HG03159 (cell line): ENCODE results near the gene TFF1.
"Not testable (repeated sequence)": the region's sequence is repeated elsewhere in the genome, so short reads cannot be mapped to it uniquely, and the experiment has no call there.

Source experiments
- ATAC-seq: cut with Tn5 transposase; IDR thresholded peaks from one replicate; pipeline ENCODE4 v1.9.1; 2021; ENCODE audit warnings: mild to moderate bottlenecking, moderate library complexity; ENCODE audit not compliant: unreplicated experiment

Gene TFF1

DNA sequence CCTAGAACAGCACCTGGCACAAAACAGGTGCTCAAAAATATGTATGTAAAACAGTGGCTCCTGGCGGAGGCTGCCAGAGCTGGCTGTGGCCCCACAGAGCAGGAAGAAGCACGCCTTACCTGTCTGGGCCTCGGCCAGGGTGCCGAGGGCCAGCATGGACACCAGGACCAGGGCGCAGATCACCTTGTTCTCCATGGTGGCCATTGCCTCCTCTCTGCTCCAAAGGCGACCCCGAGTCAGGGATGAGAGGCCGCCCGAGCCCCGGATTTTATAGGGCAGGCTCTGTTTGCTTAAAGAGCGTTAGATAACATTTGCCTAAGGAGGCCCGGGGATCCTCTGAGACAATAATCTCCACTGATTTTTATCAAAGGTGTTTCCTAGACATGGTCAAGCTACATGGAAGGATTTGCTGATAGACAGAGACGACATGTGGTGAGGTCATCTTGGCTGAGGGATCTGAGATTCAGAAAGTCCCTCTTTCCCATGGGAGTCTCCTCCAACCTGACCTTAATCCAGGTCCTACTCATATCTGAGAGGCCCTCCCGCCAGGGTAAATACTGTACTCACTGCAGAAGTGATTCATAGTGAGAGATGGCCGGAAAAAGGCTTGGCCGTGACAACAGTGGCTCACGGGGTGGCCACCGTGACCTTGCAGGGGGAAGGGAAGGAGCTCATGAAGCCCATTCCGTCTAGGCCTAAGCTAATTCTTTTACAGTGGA lies at the start of gene TFF1:
Gene TFF1 (minus strand): TSS at position 244 of the 719 bp plus-strand sequence. CDS start 40 bp downstream, at position 204.
- no peak for ATAC-seq

DNA sequence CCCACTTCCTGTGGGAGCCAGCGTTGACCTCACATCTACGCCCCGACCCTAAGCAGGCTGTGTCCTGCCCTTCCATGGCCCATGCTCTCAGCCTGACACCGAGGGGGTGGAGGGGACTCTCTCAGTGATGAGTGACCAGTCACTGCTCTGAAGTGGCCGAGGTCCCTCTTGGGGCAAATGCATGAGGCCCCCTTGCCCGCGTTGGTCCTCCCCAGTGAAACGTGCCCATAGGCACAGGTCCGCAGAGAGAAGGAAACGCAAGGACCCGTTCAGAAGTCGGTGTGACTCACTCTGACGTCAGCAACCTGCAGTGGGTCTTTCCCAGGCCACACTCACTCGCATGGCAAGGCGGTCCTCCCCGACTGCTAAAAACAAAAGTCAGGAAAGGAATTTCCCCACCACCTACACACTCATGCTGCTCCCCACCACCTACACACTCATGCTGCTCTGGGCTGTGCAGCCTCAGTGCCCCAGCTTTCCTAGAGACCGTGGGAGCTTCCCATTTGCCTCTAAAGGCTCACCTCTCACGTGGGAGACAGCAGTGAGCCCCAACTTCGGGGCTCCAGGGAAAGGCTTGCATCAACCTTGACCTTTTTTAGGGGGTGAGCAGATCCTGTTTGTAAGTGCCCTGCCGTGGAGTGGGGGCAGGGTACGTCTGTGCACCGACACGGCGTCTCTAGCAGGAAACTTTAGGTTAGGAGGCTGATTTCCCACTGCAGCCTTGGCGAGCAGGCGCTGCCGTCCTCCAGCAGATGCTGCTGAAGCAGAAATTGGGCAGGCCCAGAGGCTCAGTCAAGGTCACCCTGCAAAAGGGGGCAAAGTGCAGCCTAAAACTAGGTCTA lies 48.8 kb upstream of the TFF1 start:
- no peak for ATAC-seq

DNA sequence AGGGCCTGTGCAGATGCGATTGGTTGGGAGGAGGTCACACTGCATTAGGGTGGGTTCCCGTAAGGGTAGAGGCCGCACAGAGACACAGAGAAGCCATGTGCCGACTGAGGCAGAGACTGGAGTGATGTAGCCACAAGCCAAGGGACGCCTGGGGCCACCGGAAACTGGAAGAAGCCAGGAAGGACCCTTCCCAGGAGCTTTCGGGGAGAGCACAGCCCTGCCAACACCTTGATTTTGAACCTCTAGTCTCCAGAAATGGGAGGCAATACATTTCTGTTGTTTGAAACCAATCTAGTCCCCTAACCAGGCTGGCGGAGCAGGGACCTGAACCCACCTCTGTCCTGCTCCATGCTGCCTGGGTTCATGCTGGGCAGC lies 48.2 kb upstream of the TFF1 start:
- ATAC-seq = no peak

GRCh38 chr21:42414066-42414465 lies 47.7 kb upstream of the TFF1 start:
- ATAC-seq = no peak

GRCh38 chr21:42413500-42413899 lies 47.2 kb upstream of the TFF1 start:
- ATAC-seq = no peak

- no peak for ATAC-seq
Observed at GRCh38 chr21:42413093-42413492, 46.8 kb upstream of the TFF1 start.

GRCh38 chr21:42412636-42412933 lies 46.2 kb upstream of the TFF1 start:
- no peak for ATAC-seq

- ATAC-seq = no peak
Observed at GRCh38 chr21:42411891-42412635, 45.7 kb upstream of the TFF1 start.

DNA sequence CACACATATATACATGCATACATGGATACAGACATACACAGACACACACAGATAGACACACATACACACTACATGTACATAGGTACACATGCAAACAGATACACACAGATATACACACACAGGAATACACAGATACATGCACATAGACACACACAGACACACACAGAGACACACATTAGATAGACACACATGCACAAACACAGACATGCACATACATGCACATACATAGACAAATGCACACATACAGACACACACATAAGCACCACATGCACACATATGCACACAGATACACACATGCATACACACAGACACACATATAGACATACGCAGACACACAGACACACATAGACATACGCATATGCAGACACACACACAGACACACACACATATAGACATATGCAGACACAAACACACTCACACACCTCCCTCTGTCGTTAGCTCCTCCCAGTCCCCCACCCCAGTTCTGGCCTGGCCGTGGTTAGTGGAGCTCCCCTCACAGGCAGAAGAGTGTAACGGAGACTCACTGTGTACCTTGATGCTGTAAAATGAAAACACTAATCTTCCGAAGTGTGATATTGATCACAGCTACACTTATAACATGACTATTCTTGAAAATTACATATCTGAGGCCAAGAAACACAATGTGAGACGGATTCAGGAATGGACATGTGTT lies 45.0 kb upstream of the TFF1 start:
- ATAC-seq = no peak

- ATAC-seq = no peak
Observed at GRCh38 chr21:42409366-42409765, 43.0 kb upstream of the TFF1 start.

GRCh38 chr21:42408718-42409117 lies 42.4 kb upstream of the TFF1 start:
- not testable (repeated sequence) for ATAC-seq

GRCh38 chr21:42407476-42407875 lies 41.1 kb upstream of the TFF1 start:
- ATAC-seq = no peak

- ATAC-seq = no peak
Observed at GRCh38 chr21:42406866-42407265, 40.5 kb upstream of the TFF1 start.

- no peak for ATAC-seq
Observed at GRCh38 chr21:42406201-42406621, 39.9 kb upstream of the TFF1 start.

- no peak for ATAC-seq
Observed at GRCh38 chr21:42405064-42406013, 39.0 kb upstream of the TFF1 start.

- no peak for ATAC-seq
Observed at GRCh38 chr21:42404539-42404938, 38.2 kb upstream of the TFF1 start.

DNA sequence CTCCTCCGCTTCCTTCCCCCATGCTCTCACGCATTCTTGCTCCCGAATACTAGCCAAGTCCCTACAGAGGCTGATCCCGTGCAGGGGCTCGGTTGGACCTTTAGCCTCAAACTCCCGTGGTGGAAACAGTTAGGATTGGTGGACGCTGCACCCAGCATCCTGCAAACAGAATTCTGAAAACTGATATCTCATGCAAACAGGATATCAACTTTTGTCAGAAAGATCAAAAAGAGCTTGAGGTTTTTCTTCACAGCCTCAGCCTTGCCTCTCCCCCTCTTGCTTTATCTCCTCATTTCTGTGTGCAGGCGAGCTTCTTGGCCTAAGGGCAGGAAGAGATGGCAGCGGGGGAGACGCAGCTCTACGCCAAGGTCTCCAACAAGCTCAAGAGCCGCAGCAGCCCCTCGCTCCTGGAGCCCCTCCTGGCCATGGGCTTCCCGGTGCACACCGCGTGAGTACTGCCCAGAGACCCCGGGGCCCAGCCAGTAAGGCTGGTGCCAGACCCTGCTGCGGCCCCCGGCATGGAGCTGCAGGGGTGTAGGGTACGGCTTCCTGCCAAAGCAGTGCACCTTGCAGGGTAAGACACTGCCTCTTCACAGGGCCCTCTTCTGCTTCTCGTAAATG lies 37.4 kb upstream of the TFF1 start, which contains the start of gene UBASH3A:
Gene UBASH3A (plus strand): TSS at position 292 of the 621 bp plus-strand sequence. CDS start 44 bp downstream, at position 336.
- no peak for ATAC-seq

GRCh38 chr21:42401820-42402251 lies 35.5 kb upstream of the TFF1 start:
- no peak for ATAC-seq

DNA sequence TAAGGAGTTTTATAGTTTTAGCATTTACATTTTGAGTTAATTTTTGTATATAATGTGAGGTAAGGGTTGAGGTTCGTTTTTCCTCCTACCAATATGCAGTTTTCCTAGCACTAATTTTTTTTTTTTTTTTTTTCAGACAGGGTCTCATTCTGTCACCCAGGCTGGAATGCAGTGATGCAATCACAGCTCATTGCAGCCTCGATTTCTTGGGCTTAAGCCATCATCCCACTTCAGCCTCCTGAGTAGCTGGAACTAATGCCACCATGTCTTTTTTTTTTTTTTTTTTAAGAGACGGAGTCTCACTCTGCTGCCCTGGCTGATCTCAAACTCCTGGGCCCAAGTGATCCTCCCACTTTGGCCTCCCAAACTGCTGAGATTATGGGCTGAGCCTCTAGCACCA lies 34.8 kb upstream of the TFF1 start:
- ATAC-seq = no peak
